Measurements from ENCODE around the gene C3orf49.

C3orf49 gene

GRCh38 chr3:63886858-63887257 lies 67.8 kb downstream of the C3orf49 start:
- DNase-seq (ENCODE audit: low read depth in 2 of 2), result no peak

GRCh38 chr3:63891518-63891917 lies 72.4 kb downstream of the C3orf49 start:
- no peak for DNase-seq (ENCODE audit: low read depth in 2 of 2)

- no peak for DNase-seq (ENCODE audit: low read depth in 2 of 2)
Observed at GRCh38 chr3:63892773-63893352, 73.8 kb downstream of the C3orf49 start.

GRCh38 chr3:63895422-63896189 lies 76.5 kb downstream of the C3orf49 start:
- DNase-seq (ENCODE audit: low read depth in 2 of 2), result no peak

GRCh38 chr3:63896332-63897030 lies 77.4 kb downstream of the C3orf49 start:
- no peak for DNase-seq (ENCODE audit: low read depth in 2 of 2)

Measured in activated CD8-positive, alpha-beta memory T cell treated with anti-CD3 and anti-CD28 coated beads for 4 hours (primary cell).